ENCODE data around the gene NOP58. TPM values are rescaled to one million over a fixed set of nuclear protein-coding genes. Genes with fewer than 3 reads are reported as not detected.

Gene NOP58
- total and polyA plus RNA-seq, 2 donors (not counting 1 experiment from before 2014, with no cell fraction given), result 41.1 to 47.2 TPM

- Histone ChIP-seq H3K9me3 (ENCODE audit: control insufficient read depth, insufficient read depth, low read depth, low read length) (no peaks in the 10 kb centered on the region), H3K79me2 (ENCODE audit: control insufficient read depth, insufficient read depth, low read length) (no peaks in the 10 kb centered on the region), H2AFZ (ENCODE audit: low read length) (no peak overlapping the region), H3K4me1 (ENCODE audit: control insufficient read depth, extremely low read depth, insufficient read depth, low read length) (peaks cover 2% of the 10 kb centered on the region), H3K27me3 (ENCODE audit: control insufficient read depth, insufficient read depth, low read length) (no peaks in the 10 kb centered on the region), H3K9ac (ENCODE audit: insufficient read depth, low read length) (no peak overlapping the region), H3K4me2 (ENCODE audit: extremely low read depth, insufficient read depth, low read length) (no peak overlapping the region), H4K20me1 (ENCODE audit: control insufficient read depth, extremely low read depth, insufficient read depth, low read length) (no peaks in the 10 kb centered on the region), H3K27ac (ENCODE audit: insufficient read depth, low read length) (no peak overlapping the region), H3K4me3 (replicated peaks in 1 of 4; ENCODE audit: control extremely low read depth in 1 of 4, insufficient read depth in 1 of 4, low read depth in 3 of 4, low read length in 4 of 4) (no peak overlapping the region), H3K36me3 (ENCODE audit: control insufficient read depth, insufficient read depth, low read length) (no peaks in the 10 kb centered on the region)
- DNase-seq (ENCODE audit: low read depth in 2 of 2), result peak in 1 of 2 donors; percentile 19
- TF ChIP-seq CTCF (conservative IDR thresholded peaks at IDR 0.05 in 1 of 2, IDR thresholded peaks at IDR 0.05 in 1 of 2; ENCODE audit: low read depth in 1 of 2, low read length in 2 of 2), result no peak
Observed at GRCh38 chr2:202337151-202337550, 71.6 kb downstream of the NOP58 start.

GRCh38 chr2:202337706-202338346, 72.3 kb downstream of the NOP58 start:
- Histone ChIP-seq H3K4me2 (ENCODE audit: extremely low read depth, insufficient read depth, low read length) (no peak overlapping the region), H3K79me2 (ENCODE audit: control insufficient read depth, insufficient read depth, low read length) (no peaks in the 10 kb centered on the region), H3K27ac (ENCODE audit: insufficient read depth, low read length) (no peak overlapping the region), H3K4me1 (ENCODE audit: control insufficient read depth, extremely low read depth, insufficient read depth, low read length) (peaks cover 2% of the 10 kb centered on the region), H3K27me3 (ENCODE audit: control insufficient read depth, insufficient read depth, low read length) (no peaks in the 10 kb centered on the region), H3K36me3 (ENCODE audit: control insufficient read depth, insufficient read depth, low read length) (no peaks in the 10 kb centered on the region), H3K9me3 (ENCODE audit: control insufficient read depth, insufficient read depth, low read depth, low read length) (no peaks in the 10 kb centered on the region), H2AFZ (ENCODE audit: low read length) (no peak overlapping the region), H3K4me3 (replicated peaks in 1 of 4; ENCODE audit: control extremely low read depth in 1 of 4, insufficient read depth in 1 of 4, low read depth in 3 of 4, low read length in 4 of 4) (no peak overlapping the region), H4K20me1 (ENCODE audit: control insufficient read depth, extremely low read depth, insufficient read depth, low read length) (no peaks in the 10 kb centered on the region), H3K9ac (ENCODE audit: insufficient read depth, low read length) (no peak overlapping the region)
- DNase-seq (ENCODE audit: low read depth in 2 of 2), result no peak
- TF ChIP-seq CTCF (conservative IDR thresholded peaks at IDR 0.05 in 1 of 2, IDR thresholded peaks at IDR 0.05 in 1 of 2; ENCODE audit: low read depth in 1 of 2, low read length in 2 of 2) (no peak), EZH2 (IDR thresholded peaks at IDR 0.05; ENCODE audit: low read length, missing control alignments) (no peak)

GRCh38 chr2:202339071-202339870, 73.7 kb downstream of the NOP58 start:
- Histone ChIP-seq H3K9me3 (ENCODE audit: control insufficient read depth, insufficient read depth, low read depth, low read length) (no peaks in the 10 kb centered on the region), H3K4me3 (replicated peaks in 1 of 4; ENCODE audit: control extremely low read depth in 1 of 4, insufficient read depth in 1 of 4, low read depth in 3 of 4, low read length in 4 of 4) (no peak overlapping the region), H3K27ac (ENCODE audit: insufficient read depth, low read length) (no peak overlapping the region), H2AFZ (ENCODE audit: low read length) (no peak overlapping the region), H3K79me2 (ENCODE audit: control insufficient read depth, insufficient read depth, low read length) (no peaks in the 10 kb centered on the region), H3K4me1 (ENCODE audit: control insufficient read depth, extremely low read depth, insufficient read depth, low read length) (peaks cover 2% of the 10 kb centered on the region), H3K4me2 (ENCODE audit: extremely low read depth, insufficient read depth, low read length) (no peak overlapping the region), H4K20me1 (ENCODE audit: control insufficient read depth, extremely low read depth, insufficient read depth, low read length) (no peaks in the 10 kb centered on the region), H3K9ac (ENCODE audit: insufficient read depth, low read length) (no peak overlapping the region), H3K36me3 (ENCODE audit: control insufficient read depth, insufficient read depth, low read length) (no peaks in the 10 kb centered on the region), H3K27me3 (ENCODE audit: control insufficient read depth, insufficient read depth, low read length) (no peaks in the 10 kb centered on the region)
- no peak for TF ChIP-seq EZH2 (IDR thresholded peaks at IDR 0.05; ENCODE audit: low read length, missing control alignments)
- no peak for TF ChIP-seq CTCF (conservative IDR thresholded peaks at IDR 0.05 in 1 of 2, IDR thresholded peaks at IDR 0.05 in 1 of 2; ENCODE audit: low read depth in 1 of 2, low read length in 2 of 2)
- DNase-seq (ENCODE audit: low read depth in 2 of 2), result peak; percentile 45 to 71

All from fibroblast of lung (primary cell).